BE2C (cell line): ENCODE results near the gene PPP1R14D.

Source experiments
- DNase-seq: peaks from one replicate; pipeline ENCODE4 v3.0.0-alpha.2; 2020
- H3K27me3 ChIP-seq: fragments of 250-450 bp; sonication (Bioruptor Pico); 2 replicates; pipeline ENCODE4 v1.5.1; 2020; ENCODE audit warnings: mild to moderate bottlenecking
- H3K36me3 ChIP-seq: fragments of 250-450 bp; sonication (Bioruptor Pico); 2 replicates; pipeline ENCODE4 v1.5.1; 2020; ENCODE audit warnings: mild to moderate bottlenecking
- H3K4me1 ChIP-seq: fragments of 250-450 bp; sonication (Bioruptor Pico); 2 replicates; pipeline ENCODE4 v1.5.1; 2020
- H3K4me3 ChIP-seq: 2 replicates; pipeline ENCODE4 v1.5.1; 2011; ENCODE audit warnings: low read depth, low read length
- H3K9me3 ChIP-seq: fragments of 250-450 bp; sonication (Bioruptor Pico); 2 replicates; pipeline ENCODE4 v1.5.1; 2020
- CTCF ChIP-seq: IDR thresholded peaks from 2 replicates; pipeline ENCODE4 v1.5.1; 2012; ENCODE audit warnings: mild to moderate bottlenecking, low read depth, low read length

The PPP1R14D gene

GRCh38 chr15:40770147-40770721 is 58.3 kb downstream of the PPP1R14D start:
- Histone ChIP-seq H3K4me3 (no peak overlapping the region), H3K4me1 (peaks cover 44% of the 10 kb centered on the region), H3K27me3 (no peaks in the 10 kb centered on the region), H3K9me3 (no peaks in the 10 kb centered on the region), H3K36me3 (peaks cover 6% of the 10 kb centered on the region)
- DNase-seq, result no peak
- no peak for TF ChIP-seq CTCF

GRCh38 chr15:40769274-40770146 is 59.0 kb downstream of the PPP1R14D start, which contains the start of gene C15orf62:
TSS of gene C15orf62 (plus strand) at chr15:40769980. CDS start at chr15:40770496, 516 bp downstream.
- H3K9me3 ChIP-seq, result no peaks in the 10 kb centered on the region
- no peak; the same call in 1 of the 2 replicates for TF ChIP-seq CTCF
- peak; percentile 79 for DNase-seq
- H3K4me1 ChIP-seq, result peaks cover 50% of the 10 kb centered on the region
- peak within 1 kb of the TSS; percentile 32 for H3K4me3 ChIP-seq
- H3K36me3 ChIP-seq, result no peaks in the 10 kb centered on the region; the same call in 1 of the 2 replicates
- no peaks in the 10 kb centered on the region for H3K27me3 ChIP-seq

- H3K4me1 ChIP-seq, result peaks cover 50% of the 10 kb centered on the region
- TF ChIP-seq CTCF, result no peak
- no peaks in the 10 kb centered on the region for H3K27me3 ChIP-seq
- peak overlapping the region; percentile 32 for H3K4me3 ChIP-seq
- DNase-seq, result no peak
- H3K9me3 ChIP-seq, result no peaks in the 10 kb centered on the region
- H3K36me3 ChIP-seq, result no peaks in the 10 kb centered on the region; the same call in 1 of the 2 replicates
These were observed 59.8 kb downstream of the PPP1R14D start for GRCh38 chr15:40768521-40769273.

GRCh38 chr15:40767838-40768500 is 60.5 kb downstream of the PPP1R14D start:
- Histone ChIP-seq H3K36me3 (no peaks in the 10 kb centered on the region), H3K27me3 (no peaks in the 10 kb centered on the region), H3K9me3 (no peaks in the 10 kb centered on the region), H3K4me3 (no peak overlapping the region), H3K4me1 (peaks cover 56% of the 10 kb centered on the region)
- DNase-seq, result no peak
- TF ChIP-seq CTCF, result no peak

GRCh38 chr15:40766906-40767837 is 61.3 kb downstream of the PPP1R14D start:
- Histone ChIP-seq H3K4me3 (no peak overlapping the region), H3K4me1 (peaks cover 55% of the 10 kb centered on the region), H3K9me3 (no peaks in the 10 kb centered on the region), H3K27me3 (no peaks in the 10 kb centered on the region), H3K36me3 (no peaks in the 10 kb centered on the region)
- no peak for TF ChIP-seq CTCF
- DNase-seq, result no peak
